H1 (cell line): ENCODE data around the gene HOXB7. TPM values are rescaled to one million over a fixed set of nuclear protein-coding genes. Genes with fewer than 3 reads are reported as not detected.

Source experiments
- CTCF ChIA-PET: fragments of 300-600 bp; sonication (Branson Sonifier 250); formaldehyde crosslinking; loops from one replicate; lab custom pipeline; 2021; ENCODE audit not compliant: partially characterized antibody; lab: Charles Lee
- POLR2A ChIA-PET: fragments of 300-600 bp; sonication (Branson Sonifier 250); formaldehyde crosslinking; loops from one replicate; lab custom pipeline; 2021; ENCODE audit warnings: inconsistent platforms; ENCODE audit not compliant: partially characterized antibody; lab: Charles Lee
- DNase-seq, 2 experiments: peaks; one replicate each; pipeline versions ENCODE4 v3.0.0 to v3.0.0-alpha.2; 2010 to 2022; ENCODE audit warnings: low spot score in 2 of 2, low read depth in 1 of 2, mixed read lengths in 1 of 2
- FAIRE-seq: peaks from 2 replicates; lab custom pipeline; 2011; peaks lifted over from hg19 to GRCh38; lab: Jason Lieb, UNC
- H2AFZ ChIP-seq: 2 replicates; pipeline ENCODE4 v1.8.1; 2012; ENCODE audit warnings: low read length, inconsistent platforms
- H2AK5ac ChIP-seq: 2 replicates; pipeline ENCODE4 v1.6.1; 2013; ENCODE audit warnings: low read depth, low read length
- H2BK120ac ChIP-seq: replicated peaks from 2 replicates; pipeline ENCODE3; 2013; ENCODE audit warnings: low read depth, low read length, inconsistent platforms
- H2BK12ac ChIP-seq: 2 replicates; pipeline ENCODE4 v1.6.1; 2013; ENCODE audit warnings: low read depth, low read length
- H2BK15ac ChIP-seq: 2 replicates; pipeline ENCODE4 v1.6.1; 2013; ENCODE audit warnings: low read length
- H2BK20ac ChIP-seq: 2 replicates; pipeline ENCODE4 v1.6.1; 2013; ENCODE audit warnings: low read length
- H2BK5ac ChIP-seq: 2 replicates; pipeline ENCODE4 v1.6.1; 2013; ENCODE audit warnings: low read depth, low read length
- H3K14ac ChIP-seq: 2 replicates; pipeline ENCODE4 v1.6.1; 2013; ENCODE audit warnings: inconsistent platforms; ENCODE audit not compliant: insufficient read length
- H3K18ac ChIP-seq: 2 replicates; pipeline ENCODE4 v1.6.1; 2013; ENCODE audit warnings: low read length; ENCODE audit errors: extremely low read depth
- H3K23ac ChIP-seq: 2 replicates; pipeline ENCODE4 v1.6.1; 2013; ENCODE audit warnings: inconsistent platforms; ENCODE audit not compliant: insufficient read length
- H3K23me2 ChIP-seq: 2 replicates; pipeline ENCODE4 v1.6.1; 2013; ENCODE audit warnings: low read depth, low read length
- H3K27ac ChIP-seq: 2 replicates; pipeline ENCODE4 v1.6.1; 2011; ENCODE audit warnings: low read depth, low read length, inconsistent platforms
- H3K27me3 ChIP-seq, 4 experiments: replicated peaks in 1 of 4; 1 replicate in 1 of 4; 2 replicates in 3 of 4; pipeline versions ENCODE4 v1.6.1 to v1.8.1; 2011 to 2013; ENCODE audit warnings: low read length in 3 of 4, mild to moderate bottlenecking in 3 of 4, inconsistent platforms in 2 of 4, mixed read lengths in 2 of 4, moderate library complexity in 1 of 4; ENCODE audit not compliant: control insufficient read depth in 3 of 4, insufficient read depth in 3 of 4; ENCODE audit errors: extremely low read depth in 1 of 4
- H3K36me3 ChIP-seq, 4 experiments: 2 replicates each; pipeline versions ENCODE4 v1.6.1 to v1.8.1; 2011 to 2013; ENCODE audit warnings: mild to moderate bottlenecking in 4 of 4, low read length in 3 of 4, moderate library complexity in 2 of 4, control low read depth in 1 of 4, inconsistent platforms in 1 of 4; ENCODE audit not compliant: insufficient read depth in 4 of 4, control insufficient read depth in 2 of 4
- H3K4ac ChIP-seq: replicated peaks from 2 replicates; pipeline ENCODE3; 2013; ENCODE audit warnings: low read length, low read depth, mixed read lengths, inconsistent platforms; ENCODE audit not compliant: insufficient read length
- H3K4me1 ChIP-seq, 4 experiments: replicated peaks in 1 of 4; 1 replicate in 1 of 4; 2 replicates in 3 of 4; pipeline versions ENCODE4 v1.6.1 to v1.8.1; 2011 to 2013; ENCODE audit warnings: low read length in 3 of 4, inconsistent platforms in 2 of 4, mixed read lengths in 1 of 4; ENCODE audit not compliant: insufficient read depth in 4 of 4, control insufficient read depth in 3 of 4
- H3K4me2 ChIP-seq, 2 experiments: 2 replicates each; pipeline versions ENCODE4 v1.6.1 to v1.8.1; 2011 to 2013; ENCODE audit warnings: low read depth in 2 of 2, low read length in 2 of 2, control low read depth in 1 of 2, inconsistent platforms in 1 of 2, mild to moderate bottlenecking in 1 of 2; ENCODE audit not compliant: insufficient read depth in 1 of 2
- H3K4me3 ChIP-seq, 4 experiments: fragments of 200-600, 300-600 bp in 1 of 4; sonication (generic), shearing (Covaris generic), sonication (Bioruptor Twin) in 1 of 4; 2 replicates each; pipeline versions ENCODE4 v1.5.1 to v1.8.1; 2011 to 2016; ENCODE audit warnings: low read length in 4 of 4, low read depth in 3 of 4, control low read depth in 2 of 4, inconsistent platforms in 2 of 4, mild to moderate bottlenecking in 2 of 4, mixed read lengths in 1 of 4, moderate library complexity in 1 of 4; ENCODE audit not compliant: insufficient read depth in 2 of 4; ENCODE audit errors: extremely low read depth in 1 of 4
- H3K56ac ChIP-seq: replicated peaks from 2 replicates; pipeline ENCODE3; 2013; ENCODE audit warnings: low read depth, mild to moderate bottlenecking, mixed read lengths, low read length, inconsistent platforms; ENCODE audit not compliant: insufficient read length
- H3K79me1 ChIP-seq: 2 replicates; pipeline ENCODE4 v1.6.1; 2013; ENCODE audit warnings: low read depth, low read length, control low read depth
- H3K79me2 ChIP-seq, 2 experiments: 2 replicates each; pipeline versions ENCODE4 v1.6.1 to v1.8.1; 2012 to 2013; ENCODE audit warnings: low read length in 2 of 2, mild to moderate bottlenecking in 2 of 2, inconsistent platforms in 1 of 2; ENCODE audit not compliant: insufficient read depth in 2 of 2, control insufficient read depth in 1 of 2
- H3K9ac ChIP-seq, 4 experiments: replicated peaks in 1 of 4; 1 replicate in 1 of 4; 2 replicates in 3 of 4; pipeline versions ENCODE4 v1.6.1 to v1.8.1; 2011 to 2013; ENCODE audit warnings: low read depth in 3 of 4, low read length in 3 of 4, control low read depth in 2 of 4, mild to moderate bottlenecking in 2 of 4, moderate library complexity in 2 of 4, inconsistent platforms in 1 of 4; ENCODE audit errors: extremely low read depth in 1 of 4
- H3K9me3 ChIP-seq, 2 experiments: 2 replicates each; pipeline versions ENCODE4 v1.6.1 to v1.8.1; 2012 to 2013; ENCODE audit warnings: mild to moderate bottlenecking in 2 of 2, moderate library complexity in 2 of 2, control low read depth in 1 of 2, inconsistent platforms in 1 of 2, low read depth in 1 of 2, low read length in 1 of 2, mixed read lengths in 1 of 2; ENCODE audit not compliant: insufficient read depth in 2 of 2
- H4K20me1 ChIP-seq, 2 experiments: replicated peaks in 1 of 2; 2 replicates each; pipeline versions ENCODE3 to v1.8.1; 2011 to 2013; ENCODE audit warnings: inconsistent platforms in 2 of 2, low read length in 2 of 2, mild to moderate bottlenecking in 1 of 2; ENCODE audit not compliant: insufficient read depth in 2 of 2, control insufficient read depth in 1 of 2
- H4K5ac ChIP-seq: 2 replicates; pipeline ENCODE4 v1.6.1; 2013; ENCODE audit warnings: low read length, low read depth, mixed read lengths, inconsistent platforms; ENCODE audit not compliant: insufficient read length
- H4K8ac ChIP-seq: 2 replicates; pipeline ENCODE4 v1.8.0; 2013; ENCODE audit warnings: mild to moderate bottlenecking, moderate library complexity, low read length, inconsistent platforms; ENCODE audit not compliant: insufficient read depth; ENCODE audit errors: extremely low read depth
- H4K91ac ChIP-seq: replicated peaks from 2 replicates; pipeline ENCODE3; 2013; ENCODE audit warnings: low read length, mixed read lengths, inconsistent platforms; ENCODE audit not compliant: insufficient read length
- CBX8 ChIP-seq: fragments of 300-800, 300-1000 bp; sonication (generic); IDR thresholded peaks from 2 replicates; pipeline ENCODE4 v1.7.1; 2016; ENCODE audit warnings: low read depth, low read length, borderline replicate concordance
- EZH2 ChIP-seq: fragments of 200-600 bp; sonication (generic); IDR thresholded peaks from 2 replicates; pipeline ENCODE4 v1.7.1; 2012; ENCODE audit warnings: low read depth, mild to moderate bottlenecking, moderate library complexity, low read length, inconsistent platforms; ENCODE audit not compliant: severe bottlenecking
- RNF2 ChIP-seq: fragments of 200-900, 300-1000 bp; sonication (generic); IDR thresholded peaks from 2 replicates; pipeline ENCODE4 v1.7.1; 2016; ENCODE audit warnings: borderline replicate concordance, low read depth, mild to moderate bottlenecking, antibody characterized with exemption, low read length; ENCODE audit not compliant: poor library complexity, severe bottlenecking; ENCODE audit errors: missing control alignments
- SUZ12 ChIP-seq: fragments of 200-600 bp; sonication (generic); IDR thresholded peaks from 2 replicates; pipeline ENCODE4 v1.6.1; 2012; ENCODE audit warnings: mild to moderate bottlenecking, inconsistent platforms, low read length, moderate library complexity, mixed read lengths
- ZNF274 ChIP-seq: IDR thresholded peaks from 2 replicates; pipeline ENCODE4 v1.7.0; 2012; ENCODE audit warnings: low read length, borderline replicate concordance; ENCODE audit errors: extremely low read depth
- WGBS, 2 experiments: shearing (Covaris generic) in 1 of 2; methylation state at CpG; one replicate each; pipeline versions ENCODE4 v1.1.6 to v1.1.7; 2013 to 2015; ENCODE audit warnings: low lambda C conversion rate in 2 of 2, mixed read lengths in 2 of 2, inconsistent platforms in 1 of 2, low coverage in 1 of 2, missing lambda C conversion rate in 1 of 2; ENCODE audit not compliant: insufficient replicate concordance in 2 of 2, insufficient coverage in 1 of 2, insufficient read length in 1 of 2; ENCODE audit errors: extremely low coverage in 1 of 2, missing lambda C conversion rate in 1 of 2; 5-methylcytosine and 5-hydroxymethylcytosine counted together
- polyA plus RNA-seq, 7 experiments: library from polyadenylated mRNA; depleted of rRNA in 3 of 7; stranded (reverse) in 5 of 7; unstranded in 2 of 7; fragments of >200 nt in 5 of 7; fragments of 200-250 nt in 2 of 7; gene quantifications; 1 replicate in 5 of 7; 2 replicates in 1 of 7; 4 replicates in 1 of 7; pipeline versions ENCODE4 v1.2.1 to v1.2.3, GENCODE V29; 2011 to 2013; ENCODE audit warnings: missing spikeins in 2 of 7, mixed read lengths in 2 of 7
- total RNA-seq: library from RNA; stranded (reverse); fragmentation: NEBNext Ultra II Directional; extraction: Animal tissue kit (Norgen Biotek cat#: 25700); gene quantifications from 2 replicates; pipeline ENCODE4 v1.2.1, GENCODE V29; 2021

HOXB7 gene
- total and polyA plus RNA-seq, 2 of the 8 experiments (the other 6 are each of a cell fraction or from before 2014, with no cell fraction given): not detected

- Histone ChIP-seq H3K23ac (no peak overlapping the region), H2BK5ac (no peak overlapping the region), H3K9ac (no peak overlapping the region), H2BK20ac (no peak overlapping the region; the same call in 1 of the 2 replicates), H2BK120ac (no peak overlapping the region), H2AFZ (no peak overlapping the region), H3K4me1 (peaks cover 0 to 3% (median 1%) of the 10 kb centered on the region in 4 experiments; a peak in 5 of 7 replicates), H2BK12ac (peak overlapping the region; percentile 39; the same call in 1 of the 2 replicates), H3K36me3 (peaks cover 0 to 13% (median 0%) of the 10 kb centered on the region in 4 experiments; a peak in 1 of 8 replicates), H3K14ac (no peak overlapping the region), H3K56ac (no peak overlapping the region), H3K18ac (no peak overlapping the region), H3K4ac (no peak overlapping the region), H4K20me1 (peaks cover 28 to 48% of the 10 kb centered on the region in 2 experiments), H3K4me3 (no peak overlapping the region), H3K27ac (no peak overlapping the region), H2AK5ac (no peak overlapping the region; the same call in 1 of the 2 replicates), H3K23me2 (no peaks in the 10 kb centered on the region; the same call in 1 of the 2 replicates), H4K91ac (no peak overlapping the region), H2BK15ac (no peak overlapping the region), H3K27me3 (peaks cover 98 to 100% (median 99%) of the 10 kb centered on the region in 4 experiments), H3K79me1 (no peaks in the 10 kb centered on the region), H3K9me3 (no peaks in the 10 kb centered on the region), H4K8ac (no peak overlapping the region; the same call in 1 of the 2 replicates), H3K79me2 (no peaks in the 10 kb centered on the region), H4K5ac (no peak overlapping the region), H3K4me2 (no peak overlapping the region)
- ChIA-PET CTCF (interaction anchor here (0.9 to 4.4 kb wide), 8 partner anchors 12 to 379 kb away, joined by 3 to 21 read pairs (median 4); partner anchors contain the start of gene HOXB5), POLR2A (no interaction called here)
- TF ChIP-seq CBX8 (peak; percentile 97; the same call in 1 of the 2 replicates), EZH2 (peak; percentile 100), SUZ12 (peak; percentile 100), RNF2 (peak; percentile 100), ZNF274 (no peak)
- WGBS, 2 experiments: 10% methylated on average over 30 of the region's 32 CpGs; no CpG with 5 or more reads in 1 of the 2 experiments
- DNase-seq (no peak), FAIRE-seq (no peak)
These were observed 9.1 kb upstream of the HOXB7 start for GRCh38 chr17:48619826-48620449.
